ENCODE measurements around the gene TFF2.
A peak's percentile ranks its signal among the peaks of the same experiment; 100 is the strongest.

The TFF2 gene

GRCh38 chr21:42383331-42383730, 32.5 kb upstream of the TFF2 start:
- DNase-seq, result no peak

DNA sequence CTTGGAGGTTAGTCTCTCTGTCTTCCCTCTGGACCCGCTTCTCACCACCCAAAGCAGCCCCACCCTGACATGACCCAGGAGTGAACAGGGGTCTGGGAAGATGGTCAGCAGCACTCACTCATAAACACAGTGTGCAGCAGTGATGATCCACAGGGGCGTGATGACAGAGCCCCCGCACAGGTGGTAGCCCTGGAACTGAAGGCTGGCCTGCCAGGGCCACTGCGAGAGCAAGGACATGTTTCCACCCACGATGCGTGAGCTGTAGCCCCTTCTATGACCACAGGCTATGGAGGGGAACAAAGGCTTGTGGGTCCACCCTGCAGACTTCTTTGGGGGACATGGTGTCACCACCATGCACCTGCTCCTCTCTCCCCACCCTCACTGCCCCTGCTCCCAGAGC, 32.1 kb upstream of the TFF2 start:
- DNase-seq, result no peak

DNA sequence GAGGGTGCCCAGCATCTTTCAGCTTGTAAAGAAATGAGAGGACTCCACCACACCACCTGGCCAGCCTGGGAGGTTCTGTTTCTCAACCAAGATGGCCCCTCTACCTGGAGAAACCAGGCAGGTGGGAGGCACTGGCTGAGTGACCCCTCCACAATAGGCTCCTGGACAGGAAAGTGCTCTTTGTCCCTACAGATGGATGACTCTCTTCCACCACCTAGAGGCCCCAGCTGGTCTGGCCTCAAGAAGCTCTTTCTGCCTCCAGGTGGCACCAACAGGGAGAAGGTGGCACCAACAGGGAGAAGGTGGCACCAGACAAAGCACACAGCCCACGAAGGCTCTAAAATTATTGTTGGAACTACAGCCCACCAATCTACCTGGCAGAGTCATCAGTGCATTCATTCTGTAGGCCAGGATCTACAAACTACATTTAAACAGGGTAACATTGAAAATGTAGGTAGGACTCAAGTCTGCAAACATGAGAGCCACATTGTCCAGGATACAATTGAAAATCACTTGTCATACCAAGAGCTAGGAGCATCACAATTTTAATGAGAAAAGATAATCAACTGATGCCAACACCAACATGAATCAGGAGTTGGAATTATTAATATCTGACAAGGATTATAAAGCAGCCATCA, 30.7 kb upstream of the TFF2 start:
- peak; percentile 59 for DNase-seq

- no peak for DNase-seq
These were observed 28.8 kb upstream of the TFF2 start for GRCh38 chr21:42379426-42380215.

DNA sequence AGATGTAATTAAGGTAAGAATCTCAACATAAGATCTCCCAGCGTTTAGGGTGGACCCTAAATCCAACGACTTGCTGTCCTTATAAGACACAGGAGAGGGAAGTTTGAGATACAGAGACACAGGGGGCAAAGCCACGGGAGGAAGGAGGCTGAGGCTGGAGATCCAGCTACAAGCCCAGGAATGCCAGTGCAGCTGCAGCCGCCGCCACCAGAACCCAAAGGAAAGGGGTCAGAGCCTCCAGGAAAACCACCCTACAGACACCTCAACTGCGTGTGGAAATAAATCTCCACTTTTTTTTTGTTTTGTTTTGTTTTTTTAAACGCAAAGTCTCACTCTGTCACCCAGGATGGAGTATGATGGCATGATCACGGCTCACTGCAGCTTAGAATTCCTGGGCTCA, 27.6 kb upstream of the TFF2 start:
- no peak for DNase-seq

- no peak for DNase-seq
These were observed 27.2 kb upstream of the TFF2 start for GRCh38 chr21:42377951-42378340.

GRCh38 chr21:42377211-42377950, 26.6 kb upstream of the TFF2 start:
- no peak for DNase-seq

- peak; percentile 74 for DNase-seq
These were observed 25.7 kb upstream of the TFF2 start for GRCh38 chr21:42376338-42376982.

DNA sequence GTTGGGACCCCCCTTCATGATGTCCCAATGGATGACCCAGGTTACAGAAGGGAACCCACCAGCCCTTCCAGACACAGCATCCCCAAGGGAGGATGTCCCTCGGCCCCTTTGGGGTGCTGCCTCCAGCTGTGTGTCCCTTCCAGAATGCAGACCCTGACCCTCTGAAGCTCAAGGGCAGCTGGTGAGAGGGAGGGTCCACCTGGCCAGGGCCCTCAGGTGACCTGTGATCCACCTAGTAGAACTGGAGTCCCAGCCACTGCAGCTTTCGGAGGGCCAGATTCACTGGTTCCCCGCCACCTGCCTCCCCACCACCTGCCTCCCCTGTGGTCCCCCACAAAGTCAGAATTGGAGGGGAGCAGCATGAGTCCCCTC, 25.2 kb upstream of the TFF2 start:
- DNase-seq, result no peak

GRCh38 chr21:42375506-42375905, 24.7 kb upstream of the TFF2 start:
- DNase-seq, result no peak

- no peak for DNase-seq
These were observed 24.2 kb upstream of the TFF2 start for GRCh38 chr21:42374864-42375499.

DNA sequence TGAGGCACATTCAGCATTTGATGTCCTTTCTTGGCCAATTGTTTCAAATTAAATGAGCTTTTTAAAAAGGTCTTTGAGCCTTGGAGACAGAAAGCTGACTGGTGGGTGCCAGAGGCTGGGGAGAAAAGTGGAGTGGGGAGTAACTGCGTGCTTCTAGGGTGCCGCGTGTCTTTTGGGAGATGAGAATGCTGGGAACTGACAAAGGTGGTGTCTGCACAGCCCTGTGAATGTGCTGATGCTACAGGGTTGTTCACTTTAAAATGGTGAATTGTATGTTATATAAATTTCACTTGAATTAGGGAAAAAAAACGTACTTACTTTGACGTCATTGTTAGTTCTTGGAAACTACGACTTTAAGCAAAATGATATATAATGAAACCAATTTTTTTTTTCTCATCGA, 23.7 kb upstream of the TFF2 start:
- no peak for DNase-seq

- DNase-seq, result no peak
These were observed 23.2 kb upstream of the TFF2 start for GRCh38 chr21:42373908-42374455.

GRCh38 chr21:42373196-42373907, 22.6 kb upstream of the TFF2 start:
- DNase-seq, result no peak

DNA sequence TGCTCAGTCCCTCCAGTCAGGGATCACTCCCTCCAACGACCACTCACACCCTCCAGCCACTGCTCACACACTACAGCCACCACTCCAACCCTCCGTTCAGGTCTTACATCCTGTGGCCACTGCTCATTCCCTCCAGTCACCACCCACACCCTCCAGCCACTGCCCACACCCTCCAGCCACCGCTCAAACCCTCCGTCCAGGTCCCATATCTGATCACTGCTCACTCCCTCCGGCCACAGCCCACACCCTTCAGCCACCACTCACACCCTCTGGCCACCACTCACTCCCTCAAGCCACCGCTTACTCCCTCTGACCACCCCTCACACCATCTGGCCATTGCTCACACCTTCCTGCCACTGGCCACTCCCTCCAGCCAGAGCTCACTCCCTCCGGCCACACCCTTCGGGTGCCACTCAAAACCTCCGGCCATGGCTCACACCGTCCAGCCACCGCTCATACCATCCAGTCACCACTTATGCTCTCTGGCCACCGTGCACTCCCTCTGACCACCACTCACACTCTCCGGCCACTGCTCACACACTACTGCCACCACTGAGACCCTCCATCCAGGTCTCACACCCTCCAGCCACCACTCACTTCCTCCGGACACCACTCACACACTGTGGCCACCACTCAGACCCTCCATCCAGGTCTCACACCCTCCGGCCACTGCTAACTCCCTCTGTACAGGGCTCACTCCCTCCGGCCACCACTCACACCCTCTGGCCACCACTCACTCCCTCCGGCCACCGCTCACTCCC, 20.3 kb upstream of the TFF2 start:
- DNase-seq, result no peak

GRCh38 chr21:42369821-42370220, 19.0 kb upstream of the TFF2 start:
- no peak for DNase-seq

DNA sequence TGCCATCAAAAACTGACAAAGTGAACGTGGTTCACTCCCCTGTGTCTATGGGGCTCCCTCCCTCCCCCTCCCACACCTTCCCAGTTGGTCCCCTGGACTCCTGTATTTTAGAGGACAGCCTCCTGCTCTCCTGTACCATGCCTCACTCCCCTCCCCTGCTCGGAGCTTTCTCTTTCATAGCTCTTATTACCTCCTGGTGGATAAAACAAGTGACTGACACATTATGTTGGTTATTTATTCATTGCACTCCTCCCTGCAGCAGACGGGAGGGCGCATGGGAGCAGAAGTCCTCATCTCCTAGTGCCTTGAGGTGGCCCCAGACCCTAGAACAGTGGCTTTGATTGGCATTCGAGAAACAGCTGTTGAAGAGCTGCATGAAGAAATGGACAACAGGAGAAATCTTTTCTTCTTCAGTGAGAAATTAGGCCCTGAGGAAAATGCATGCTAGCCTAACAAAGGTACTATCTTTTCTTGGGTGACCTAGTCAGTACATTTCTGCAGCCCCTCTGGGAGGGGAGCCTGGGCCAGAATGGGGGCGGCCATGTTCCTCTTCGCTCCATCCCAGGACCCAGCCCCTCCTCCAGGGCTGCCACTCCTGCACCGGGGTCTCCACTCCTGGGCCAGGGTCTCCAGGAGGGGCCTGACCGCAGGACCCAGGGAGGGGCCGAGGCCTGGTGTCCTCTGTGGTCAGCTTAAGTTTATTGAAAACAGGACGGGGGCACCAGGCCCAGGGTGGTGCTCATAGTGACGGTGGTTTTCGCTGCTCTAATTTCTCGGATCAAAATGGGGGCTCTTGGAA, 16.8 kb upstream of the TFF2 start:
- DNase-seq, result no peak

- DNase-seq, result no peak
These were observed 15.7 kb upstream of the TFF2 start, which contains the start of gene TFF1 for GRCh38 chr21:42366292-42367010. TSS of gene TFF1 (minus strand) at chr21:42366535. CDS start at chr21:42366495, 40 bp downstream.

DNA sequence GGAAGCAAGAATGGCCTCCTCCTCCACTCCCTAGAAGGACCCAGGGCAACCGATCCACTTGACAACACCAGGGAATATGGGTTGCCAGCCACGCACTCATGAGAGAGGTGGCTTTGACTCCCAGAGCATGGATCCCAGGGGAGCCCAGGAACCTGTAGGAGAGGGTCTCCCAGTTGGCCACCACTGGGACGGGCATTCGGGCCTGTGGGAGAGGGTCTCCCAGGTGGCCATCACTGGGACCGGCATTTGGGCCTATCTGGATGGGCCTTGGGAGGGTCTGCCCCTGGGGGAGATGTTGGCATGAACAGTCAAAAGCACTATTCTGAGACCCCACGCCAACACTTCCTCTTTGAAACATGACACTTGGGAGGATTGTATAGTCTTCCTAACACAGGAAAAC, 15.0 kb upstream of the TFF2 start:
- no peak for DNase-seq
